Measurements from ENCODE around the gene POU2F3. TPM values are rescaled to one million over a fixed set of nuclear protein-coding genes. Genes with fewer than 3 reads are reported as not detected.
A peak's percentile ranks its signal among the peaks of the same experiment; 100 is the strongest.

POU2F3 gene
- total and polyA plus RNA-seq, 2 of the 8 experiments (the other 6 are each of a cell fraction or from before 2014, with no cell fraction given), result 1.0 to 2.1 TPM

GRCh38 chr11:120338107-120338933 lies 98.4 kb downstream of the POU2F3 start:
- Histone ChIP-seq H3K56ac (replicated peaks; ENCODE audit: insufficient read length, low read depth, low read length) (no peak overlapping the region), H2BK15ac (ENCODE audit: low read length) (no peak overlapping the region), H2BK120ac (replicated peaks; ENCODE audit: low read depth, low read length) (no peak overlapping the region), H3K18ac (ENCODE audit: extremely low read depth, low read length) (no peak overlapping the region), H2BK5ac (ENCODE audit: low read depth, low read length) (no peak overlapping the region), H2AFZ (ENCODE audit: low read length) (no peak overlapping the region), H4K5ac (ENCODE audit: insufficient read length, low read depth, low read length) (no peak overlapping the region), H3K23me2 (ENCODE audit: low read depth, low read length) (peaks cover 10% of the 10 kb centered on the region), H3K9me3 (ENCODE audit: insufficient read depth in 2 of 2, low read depth in 1 of 2, low read length in 1 of 2) (no peaks in the 10 kb centered on the region), H2BK12ac (ENCODE audit: low read depth, low read length) (no peak overlapping the region), H4K20me1 (replicated peaks in 1 of 2; ENCODE audit: control insufficient read depth in 1 of 2, insufficient read depth in 2 of 2, low read length in 2 of 2) (peaks cover 3 to 8% of the 10 kb centered on the region in 2 experiments), H3K4me3 (ENCODE audit: extremely low read depth in 1 of 4, insufficient read depth in 2 of 4, low read depth in 3 of 4, low read length in 4 of 4) (peak overlapping the region; percentile 89 to 98 (median 96); a peak in 7 of 8 replicates), H3K36me3 (ENCODE audit: control insufficient read depth in 2 of 4, insufficient read depth in 4 of 4, low read length in 3 of 4) (no peaks in the 10 kb centered on the region), H3K4me1 (replicated peaks in 1 of 4; ENCODE audit: control insufficient read depth in 3 of 4, insufficient read depth in 4 of 4, low read length in 3 of 4) (peaks cover 0 to 8% (median 5%) of the 10 kb centered on the region in 4 experiments; a peak in 6 of 7 replicates), H2AK5ac (ENCODE audit: low read depth, low read length) (no peak overlapping the region), H3K23ac (ENCODE audit: insufficient read length) (no peak overlapping the region), H3K27ac (ENCODE audit: low read depth, low read length) (no peak overlapping the region), H3K9ac (replicated peaks in 1 of 4; ENCODE audit: extremely low read depth in 1 of 4, low read depth in 3 of 4, low read length in 3 of 4) (no peak overlapping the region), H3K4ac (replicated peaks; ENCODE audit: insufficient read length, low read depth, low read length) (no peak overlapping the region), H3K79me2 (ENCODE audit: control insufficient read depth in 1 of 2, insufficient read depth in 2 of 2, low read length in 2 of 2) (peaks cover 8 to 64% of the 10 kb centered on the region in 2 experiments; a peak in 3 of 4 replicates), H3K79me1 (ENCODE audit: low read depth, low read length) (no peaks in the 10 kb centered on the region), H3K27me3 (replicated peaks in 1 of 4; ENCODE audit: control insufficient read depth in 3 of 4, extremely low read depth in 1 of 4, insufficient read depth in 3 of 4, low read length in 3 of 4) (no peaks in the 10 kb centered on the region), H3K14ac (ENCODE audit: insufficient read length) (no peak overlapping the region), H4K8ac (ENCODE audit: extremely low read depth, insufficient read depth, low read length) (no peak overlapping the region), H3K4me2 (ENCODE audit: insufficient read depth in 1 of 2, low read depth in 2 of 2, low read length in 2 of 2) (peak overlapping the region; percentile 82 to 90), H4K91ac (replicated peaks; ENCODE audit: insufficient read length, low read length) (no peak overlapping the region), H2BK20ac (ENCODE audit: low read length) (no peak overlapping the region)
- no peak for FAIRE-seq
- WGBS, 2 experiments (ENCODE audit: extremely low coverage in 1 of 2, insufficient coverage in 1 of 2, insufficient read length in 1 of 2, insufficient replicate concordance in 2 of 2, low coverage in 1 of 2, low lambda C conversion rate in 2 of 2, missing lambda C conversion rate in 1 of 2), result 72% methylated on average over 7 of the region's 7 CpGs; no CpG with 5 or more reads in 1 of the 2 experiments
- ChIA-PET POLR2A (ENCODE audit: partially characterized antibody) (interaction anchor here (0.6 to 3.8 kb wide), 2 partner anchors 12 to 65 kb away, joined by 3 to 27 read pairs; partner anchors contain the start of gene TLCD5), CTCF (ENCODE audit: partially characterized antibody) (interaction anchor here (0.8 to 2.4 kb wide), 3 partner anchors 13 to 47 kb away, joined by 3 to 7 read pairs (median 5); no protein-coding TSS in a partner anchor)
- DNase-seq (ENCODE audit: low read depth in 1 of 2, low spot score in 2 of 2), result no peak
- TF ChIP-seq CBX8 (IDR thresholded peaks at IDR 0.05; ENCODE audit: borderline replicate concordance, low read depth, low read length), result no peak
- no peak for TF ChIP-seq KDM1A (IDR thresholded peaks at IDR 0.05; ENCODE audit: borderline replicate concordance, low read length)
- TF ChIP-seq SAP30 (IDR thresholded peaks at IDR 0.05; ENCODE audit: insufficient read depth, insufficient replicate concordance, low read length), result no peak
- TF ChIP-seq ZNF274 (IDR thresholded peaks at IDR 0.05; ENCODE audit: borderline replicate concordance, extremely low read depth, low read length), result no peak
- TF ChIP-seq KDM4A (IDR thresholded peaks at IDR 0.05; ENCODE audit: low read depth, low read length, severe bottlenecking), result no peak
- TF ChIP-seq FOSL1 (IDR thresholded peaks at IDR 0.05; ENCODE audit: insufficient read depth, low read depth, low read length), result no peak
- TF ChIP-seq CTCF (IDR thresholded peaks at IDR 0.05; ENCODE audit: control extremely low read depth in 1 of 3, insufficient read depth in 1 of 3, low read depth in 1 of 3, low read length in 3 of 3), result no peak
- TF ChIP-seq NANOG (IDR thresholded peaks at IDR 0.05; ENCODE audit: insufficient read depth, low read depth, low read length, poor library complexity, severe bottlenecking), result no peak
